Neural cell (in vitro differentiated cells): ENCODE measurements around the gene PRKCA. TPM values are rescaled to one million over a fixed set of nuclear protein-coding genes. Genes with fewer than 3 reads are reported as not detected.

Source experiments
- H2AFZ ChIP-seq: fragments of 200-600, 300-800 bp; sonication (generic), shearing (Covaris generic); 2 replicates; pipeline ENCODE4 v1.6.0; 2014; ENCODE audit warnings: low read depth, mild to moderate bottlenecking, antibody characterized with exemption, low read length, moderate library complexity
- H3F3A ChIP-seq: fragments of 200-600 bp; shearing (Covaris generic); 2 replicates; pipeline ENCODE4 v1.6.1; 2016; ENCODE audit warnings: mild to moderate bottlenecking, moderate library complexity, mixed read lengths, antibody characterized with exemption, low read length; ENCODE audit not compliant: insufficient read depth, poor library complexity, severe bottlenecking
- H3K27ac ChIP-seq: fragments of 200-600, 300-800 bp; sonication (generic), shearing (Covaris generic); 2 replicates; pipeline ENCODE4 v1.5.1; 2014; ENCODE audit warnings: mild to moderate bottlenecking, low read length, moderate library complexity
- H3K27me3 ChIP-seq: fragments of 300-800, 200-600 bp; sonication (generic), shearing (Covaris generic); 2 replicates; pipeline ENCODE4 v1.6.0; 2014; ENCODE audit warnings: mild to moderate bottlenecking, low read depth, low read length, moderate library complexity; ENCODE audit not compliant: insufficient read depth
- H3K36me3 ChIP-seq: fragments of 300-800, 200-600 bp; sonication (generic), shearing (Covaris generic); 2 replicates; pipeline ENCODE4 v1.5.1; 2014; ENCODE audit warnings: mild to moderate bottlenecking, antibody characterized with exemption, low read length, moderate library complexity; ENCODE audit not compliant: insufficient read depth
- H3K4me2 ChIP-seq: fragments of 300-800, 200-600 bp; sonication (generic), shearing (Covaris generic); 2 replicates; pipeline ENCODE4 v1.6.0; 2014; ENCODE audit warnings: mild to moderate bottlenecking, low read length
- H3K4me3 ChIP-seq: fragments of 300-800, 200-600 bp; sonication (generic), shearing (Covaris generic); 2 replicates; pipeline ENCODE4 v1.5.1; 2014; ENCODE audit warnings: mild to moderate bottlenecking, low read length, moderate library complexity
- H3K79me2 ChIP-seq: fragments of 200-600 bp; shearing (Covaris generic); replicated peaks from 2 replicates; pipeline ENCODE4 v1.6.0; 2014; ENCODE audit warnings: mild to moderate bottlenecking, low read length, moderate library complexity; ENCODE audit not compliant: insufficient read depth
- H3K9ac ChIP-seq: fragments of 300-800, 200-600 bp; sonication (generic), shearing (Covaris generic); 2 replicates; pipeline ENCODE4 v1.6.1; 2016; ENCODE audit warnings: mild to moderate bottlenecking, low read length, mixed read lengths
- H3K9me2 ChIP-seq: fragments of 200-600 bp; shearing (Covaris generic); 2 replicates; pipeline ENCODE4 v1.6.1; 2016; ENCODE audit warnings: mild to moderate bottlenecking, low read length, mixed read lengths; ENCODE audit not compliant: insufficient read depth
- H3K9me3 ChIP-seq: fragments of 200-600, 300-800 bp; sonication (generic), shearing (Covaris generic); 2 replicates; pipeline ENCODE4 v1.6.1; 2016; ENCODE audit warnings: mild to moderate bottlenecking, mixed run types, low read length, moderate library complexity, mixed read lengths
- H4K20me1 ChIP-seq: fragments of 200-600 bp; shearing (Covaris generic); 2 replicates; pipeline ENCODE4 v1.6.1; 2016; ENCODE audit warnings: mild to moderate bottlenecking, mixed run types; ENCODE audit not compliant: insufficient read depth
- EP300 ChIP-seq: fragments of 450-650 bp; conservative IDR thresholded peaks from 2 replicates; pipeline ENCODE4 v1.6.1; 2014; ENCODE audit warnings: antibody characterized with exemption, mild to moderate bottlenecking, moderate library complexity; ENCODE audit not compliant: poor library complexity, severe bottlenecking
- EZH2 ChIP-seq: fragments of 200-600, 300-800 bp; shearing (Covaris generic), sonication (generic); IDR thresholded peaks from 2 replicates; pipeline ENCODE4 v1.6.1; 2014; ENCODE audit warnings: antibody characterized with exemption, low read length, borderline replicate concordance, mild to moderate bottlenecking; ENCODE audit not compliant: insufficient read depth, poor library complexity, severe bottlenecking
- MXI1 ChIP-seq: fragments of 450-650 bp; conservative IDR thresholded peaks from 2 replicates; pipeline ENCODE4 v1.6.1; 2014; ENCODE audit warnings: antibody characterized with exemption, mild to moderate bottlenecking; ENCODE audit not compliant: poor library complexity, severe bottlenecking
- POLR2AphosphoS5 ChIP-seq: IDR thresholded peaks from 2 replicates; pipeline ENCODE4 v1.6.1; 2012
- RAD21 ChIP-seq: fragments of 450-650 bp; conservative IDR thresholded peaks from 2 replicates; pipeline ENCODE4 v1.6.1; 2014; ENCODE audit warnings: antibody characterized with exemption, mild to moderate bottlenecking, moderate library complexity
- SMC3 ChIP-seq: fragments of 450-650 bp; conservative IDR thresholded peaks from 2 replicates; pipeline ENCODE4 v1.6.1; 2014; ENCODE audit warnings: antibody characterized with exemption, mild to moderate bottlenecking, moderate library complexity; ENCODE audit not compliant: poor library complexity
- TAF1 ChIP-seq: IDR thresholded peaks from 2 replicates; pipeline ENCODE4 v1.6.1; 2012; ENCODE audit warnings: low read depth
- polyA plus RNA-seq: library from polyadenylated mRNA; depleted of rRNA; stranded (reverse); fragments of >200 nt; gene quantifications from 2 replicates; pipeline ENCODE4 v1.2.3, GENCODE V29; 2014
- TF ChIP-seq, protein P1 (sequence below): fragments of 450-650 bp; IDR thresholded peaks from 2 replicates; pipeline ENCODE4 v1.5.1; 2014; ENCODE audit warnings: antibody characterized with exemption, mild to moderate bottlenecking, moderate library complexity; ENCODE audit not compliant: poor library complexity, severe bottlenecking
- TF ChIP-seq, protein P2 (sequence below): IDR thresholded peaks from 2 replicates; pipeline ENCODE4 v1.6.1; 2012; ENCODE audit warnings: borderline replicate concordance

Gene PRKCA
- polyA plus RNA-seq, 1 donor from 2014 or later = 5.9 TPM

DNA sequence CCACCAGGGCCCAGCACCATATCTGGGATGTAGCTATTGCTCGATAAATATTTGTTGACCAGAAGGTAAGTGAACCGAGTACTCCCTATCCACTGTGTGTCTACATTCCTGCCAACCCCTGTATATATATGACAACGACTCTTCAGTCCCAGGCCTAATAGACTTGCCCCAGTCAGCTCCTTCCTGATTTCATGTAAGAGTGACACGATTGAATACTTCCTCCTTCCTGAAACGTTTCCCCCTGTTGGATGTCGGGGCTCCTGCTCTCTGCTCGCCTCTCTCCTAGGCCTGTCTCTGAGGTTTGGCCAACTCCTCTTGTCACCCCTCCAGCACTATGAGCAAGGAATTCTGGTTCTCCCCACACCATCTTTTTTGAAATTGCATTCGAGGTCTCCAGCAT, 178.9 kb downstream of the PRKCA start:
- no peak for TF ChIP-seq EP300
- TF ChIP-seq EZH2 = no peak
- TF ChIP-seq SMC3 = no peak
- TF ChIP-seq, protein P1, sequence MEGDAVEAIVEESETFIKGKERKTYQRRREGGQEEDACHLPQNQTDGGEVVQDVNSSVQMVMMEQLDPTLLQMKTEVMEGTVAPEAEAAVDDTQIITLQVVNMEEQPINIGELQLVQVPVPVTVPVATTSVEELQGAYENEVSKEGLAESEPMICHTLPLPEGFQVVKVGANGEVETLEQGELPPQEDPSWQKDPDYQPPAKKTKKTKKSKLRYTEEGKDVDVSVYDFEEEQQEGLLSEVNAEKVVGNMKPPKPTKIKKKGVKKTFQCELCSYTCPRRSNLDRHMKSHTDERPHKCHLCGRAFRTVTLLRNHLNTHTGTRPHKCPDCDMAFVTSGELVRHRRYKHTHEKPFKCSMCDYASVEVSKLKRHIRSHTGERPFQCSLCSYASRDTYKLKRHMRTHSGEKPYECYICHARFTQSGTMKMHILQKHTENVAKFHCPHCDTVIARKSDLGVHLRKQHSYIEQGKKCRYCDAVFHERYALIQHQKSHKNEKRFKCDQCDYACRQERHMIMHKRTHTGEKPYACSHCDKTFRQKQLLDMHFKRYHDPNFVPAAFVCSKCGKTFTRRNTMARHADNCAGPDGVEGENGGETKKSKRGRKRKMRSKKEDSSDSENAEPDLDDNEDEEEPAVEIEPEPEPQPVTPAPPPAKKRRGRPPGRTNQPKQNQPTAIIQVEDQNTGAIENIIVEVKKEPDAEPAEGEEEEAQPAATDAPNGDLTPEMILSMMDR = no peak
- no peak for TF ChIP-seq POLR2AphosphoS5
- Histone ChIP-seq H3K4me3 (no peak overlapping the region), H3K79me2 (no peaks in the 10 kb centered on the region), H3K9me2 (no peaks in the 10 kb centered on the region), H3K4me2 (no peak overlapping the region), H4K20me1 (no peaks in the 10 kb centered on the region), H3K9ac (no peak overlapping the region), H3K9me3 (no peaks in the 10 kb centered on the region), H2AFZ (no peak overlapping the region), H3F3A (no peaks in the 10 kb centered on the region), H3K27me3 (no peaks in the 10 kb centered on the region), H3K27ac (no peak overlapping the region), H3K36me3 (no peaks in the 10 kb centered on the region)

DNA sequence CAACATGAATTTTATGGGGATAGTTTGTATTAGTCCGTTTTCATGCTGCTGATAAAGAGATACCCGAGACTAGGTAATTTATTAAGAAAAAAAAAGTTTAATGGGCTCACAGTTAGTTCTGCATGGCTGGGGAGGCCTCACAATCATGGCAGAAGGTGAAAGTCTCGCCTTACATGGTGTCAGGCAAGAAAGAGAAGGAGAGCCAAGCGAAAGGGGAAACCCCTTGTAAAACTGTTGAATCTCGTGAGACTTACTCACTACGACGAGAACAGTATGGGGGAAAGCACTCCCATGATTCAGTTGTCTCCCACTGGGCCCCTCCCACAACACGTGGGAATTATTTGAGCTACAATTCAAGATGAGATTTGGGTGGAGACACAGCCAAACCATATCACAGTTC, 181.5 kb downstream of the PRKCA start:
- H4K20me1 ChIP-seq = no peaks in the 10 kb centered on the region
- H3F3A ChIP-seq = no peaks in the 10 kb centered on the region
- no peak overlapping the region for H3K4me3 ChIP-seq
- no peak for TF ChIP-seq MXI1
- TF ChIP-seq, protein P1 = no peak
- TF ChIP-seq EP300 = no peak
- no peak for TF ChIP-seq TAF1
- no peak for TF ChIP-seq EZH2
- no peak for TF ChIP-seq SMC3
- no peak for TF ChIP-seq POLR2AphosphoS5
- TF ChIP-seq RAD21 = no peak
- TF ChIP-seq, protein P2, sequence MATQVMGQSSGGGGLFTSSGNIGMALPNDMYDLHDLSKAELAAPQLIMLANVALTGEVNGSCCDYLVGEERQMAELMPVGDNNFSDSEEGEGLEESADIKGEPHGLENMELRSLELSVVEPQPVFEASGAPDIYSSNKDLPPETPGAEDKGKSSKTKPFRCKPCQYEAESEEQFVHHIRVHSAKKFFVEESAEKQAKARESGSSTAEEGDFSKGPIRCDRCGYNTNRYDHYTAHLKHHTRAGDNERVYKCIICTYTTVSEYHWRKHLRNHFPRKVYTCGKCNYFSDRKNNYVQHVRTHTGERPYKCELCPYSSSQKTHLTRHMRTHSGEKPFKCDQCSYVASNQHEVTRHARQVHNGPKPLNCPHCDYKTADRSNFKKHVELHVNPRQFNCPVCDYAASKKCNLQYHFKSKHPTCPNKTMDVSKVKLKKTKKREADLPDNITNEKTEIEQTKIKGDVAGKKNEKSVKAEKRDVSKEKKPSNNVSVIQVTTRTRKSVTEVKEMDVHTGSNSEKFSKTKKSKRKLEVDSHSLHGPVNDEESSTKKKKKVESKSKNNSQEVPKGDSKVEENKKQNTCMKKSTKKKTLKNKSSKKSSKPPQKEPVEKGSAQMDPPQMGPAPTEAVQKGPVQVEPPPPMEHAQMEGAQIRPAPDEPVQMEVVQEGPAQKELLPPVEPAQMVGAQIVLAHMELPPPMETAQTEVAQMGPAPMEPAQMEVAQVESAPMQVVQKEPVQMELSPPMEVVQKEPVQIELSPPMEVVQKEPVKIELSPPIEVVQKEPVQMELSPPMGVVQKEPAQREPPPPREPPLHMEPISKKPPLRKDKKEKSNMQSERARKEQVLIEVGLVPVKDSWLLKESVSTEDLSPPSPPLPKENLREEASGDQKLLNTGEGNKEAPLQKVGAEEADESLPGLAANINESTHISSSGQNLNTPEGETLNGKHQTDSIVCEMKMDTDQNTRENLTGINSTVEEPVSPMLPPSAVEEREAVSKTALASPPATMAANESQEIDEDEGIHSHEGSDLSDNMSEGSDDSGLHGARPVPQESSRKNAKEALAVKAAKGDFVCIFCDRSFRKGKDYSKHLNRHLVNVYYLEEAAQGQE = no peak
- no peaks in the 10 kb centered on the region for H3K36me3 ChIP-seq
- H3K9ac ChIP-seq = no peak overlapping the region
- no peak overlapping the region for H3K27ac ChIP-seq
- no peak overlapping the region for H3K4me2 ChIP-seq
- no peak overlapping the region for H2AFZ ChIP-seq
- no peaks in the 10 kb centered on the region for H3K9me3 ChIP-seq
- H3K79me2 ChIP-seq = no peaks in the 10 kb centered on the region
- H3K9me2 ChIP-seq = no peaks in the 10 kb centered on the region
- H3K27me3 ChIP-seq = no peaks in the 10 kb centered on the region
